KMS-11 (cell line): Measurements from ENCODE around the gene FRMD4A.

Experiments
- H2AFZ ChIP-seq: fragments of 200-600 bp; sonication (generic); 2 replicates; pipeline ENCODE4 v1.6.1; 2016; ENCODE audit warnings: antibody characterized with exemption, mixed run types, low read depth
- H3K27ac ChIP-seq: fragments of 200-600 bp; sonication (generic); 2 replicates; pipeline ENCODE4 v1.6.1; 2016; ENCODE audit warnings: mild to moderate bottlenecking, mixed run types
- H3K27me3 ChIP-seq: fragments of 200-600 bp; sonication (generic); 2 replicates; pipeline ENCODE4 v1.6.1; 2017; ENCODE audit warnings: mild to moderate bottlenecking, low read depth, mixed run types, moderate library complexity; ENCODE audit not compliant: insufficient read depth
- H3K36me3 ChIP-seq: fragments of 200-600 bp; sonication (generic); 2 replicates; pipeline ENCODE4 v1.6.1; 2017; ENCODE audit warnings: mild to moderate bottlenecking, mixed run types; ENCODE audit not compliant: insufficient read depth
- H3K4me1 ChIP-seq: fragments of 200-600 bp; sonication (generic); 2 replicates; pipeline ENCODE4 v1.6.1; 2016; ENCODE audit warnings: mild to moderate bottlenecking, low read depth, mixed run types; ENCODE audit not compliant: poor library complexity, severe bottlenecking
- H3K4me2 ChIP-seq: fragments of 200-600 bp; sonication (generic); 2 replicates; pipeline ENCODE4 v1.7.0; 2016; ENCODE audit warnings: mild to moderate bottlenecking, mixed run types
- H3K4me3 ChIP-seq: fragments of 200-600 bp; sonication (generic); IDR thresholded peaks from 2 replicates; pipeline ENCODE4 v1.6.1; 2017; ENCODE audit warnings: low read depth, low read length, mixed read lengths; ENCODE audit not compliant: insufficient read depth
- H3K79me2 ChIP-seq: fragments of 200-600 bp; sonication (generic); 2 replicates; pipeline ENCODE4 v1.6.1; 2016; ENCODE audit warnings: low read depth, mixed run types; ENCODE audit not compliant: insufficient read depth
- H3K9ac ChIP-seq: fragments of 200-600 bp; sonication (generic); 2 replicates; pipeline ENCODE4 v1.6.1; 2016; ENCODE audit warnings: mild to moderate bottlenecking, mixed run types
- H4K20me1 ChIP-seq: fragments of 200-600 bp; sonication (generic); 2 replicates; pipeline ENCODE4 v1.6.1; 2016; ENCODE audit warnings: mild to moderate bottlenecking, mixed run types; ENCODE audit not compliant: insufficient read depth
- CTCF ChIP-seq: fragments of 200-600 bp; sonication (generic); conservative IDR thresholded peaks from 2 replicates; pipeline ENCODE4 v1.6.1; 2017; ENCODE audit warnings: low read depth, mild to moderate bottlenecking, antibody characterized with exemption, low read length, moderate library complexity, mixed read lengths

Gene FRMD4A

GRCh38 chr10:13740461-13740860, 590.3 kb downstream of the FRMD4A start:
- H3K36me3 ChIP-seq: no peaks in the 10 kb centered on the region
- no peak overlapping the region for H3K9ac ChIP-seq
- no peaks in the 10 kb centered on the region for H3K79me2 ChIP-seq
- H3K4me1 ChIP-seq: peaks cover 74% of the 10 kb centered on the region
- H3K4me2 ChIP-seq: no peak overlapping the region
- TF ChIP-seq CTCF: no peak
- no peak overlapping the region for H3K4me3 ChIP-seq
- H3K27me3 ChIP-seq: no peaks in the 10 kb centered on the region
- H3K27ac ChIP-seq: no peak overlapping the region
- no peaks in the 10 kb centered on the region for H4K20me1 ChIP-seq
- H2AFZ ChIP-seq: no peak overlapping the region

GRCh38 chr10:13739183-13739582, 591.5 kb downstream of the FRMD4A start:
- H3K4me2 ChIP-seq: peak overlapping the region; percentile 55; the same call in 1 of the 2 replicates
- no peaks in the 10 kb centered on the region for H3K27me3 ChIP-seq
- H4K20me1 ChIP-seq: no peaks in the 10 kb centered on the region
- peak overlapping the region; percentile 9; the same call in 1 of the 2 replicates for H3K27ac ChIP-seq
- no peak overlapping the region; the same call in 1 of the 2 replicates for H2AFZ ChIP-seq
- H3K4me3 ChIP-seq: no peak overlapping the region
- no peaks in the 10 kb centered on the region for H3K36me3 ChIP-seq
- peaks cover 61% of the 10 kb centered on the region for H3K4me1 ChIP-seq
- TF ChIP-seq CTCF: no peak
- H3K9ac ChIP-seq: no peak overlapping the region
- no peaks in the 10 kb centered on the region for H3K79me2 ChIP-seq

GRCh38 chr10:13736506-13736905, 594.2 kb downstream of the FRMD4A start:
- no peak for TF ChIP-seq CTCF
- Histone ChIP-seq H2AFZ (no peak overlapping the region), H3K9ac (no peak overlapping the region), H3K27me3 (no peaks in the 10 kb centered on the region), H3K4me1 (peaks cover 49% of the 10 kb centered on the region), H3K27ac (no peak overlapping the region), H4K20me1 (no peaks in the 10 kb centered on the region), H3K4me2 (no peak overlapping the region), H3K36me3 (no peaks in the 10 kb centered on the region), H3K79me2 (no peaks in the 10 kb centered on the region), H3K4me3 (no peak overlapping the region)

GRCh38 chr10:13734151-13734550, 596.6 kb downstream of the FRMD4A start:
- H3K4me1 ChIP-seq: peaks cover 28% of the 10 kb centered on the region
- H3K36me3 ChIP-seq: no peaks in the 10 kb centered on the region
- H4K20me1 ChIP-seq: no peaks in the 10 kb centered on the region
- H3K27ac ChIP-seq: no peak overlapping the region
- H3K79me2 ChIP-seq: no peaks in the 10 kb centered on the region
- no peak overlapping the region for H3K9ac ChIP-seq
- H3K27me3 ChIP-seq: no peaks in the 10 kb centered on the region
- no peak overlapping the region for H3K4me3 ChIP-seq
- H3K4me2 ChIP-seq: no peak overlapping the region
- TF ChIP-seq CTCF: no peak
- H2AFZ ChIP-seq: no peak overlapping the region

- H3K4me1 ChIP-seq: peaks cover 17% of the 10 kb centered on the region
- H3K36me3 ChIP-seq: no peaks in the 10 kb centered on the region
- TF ChIP-seq CTCF: no peak
- H4K20me1 ChIP-seq: no peaks in the 10 kb centered on the region
- no peak overlapping the region for H3K9ac ChIP-seq
- no peak overlapping the region for H2AFZ ChIP-seq
- no peak overlapping the region for H3K27ac ChIP-seq
- no peak overlapping the region for H3K4me3 ChIP-seq
- no peaks in the 10 kb centered on the region for H3K27me3 ChIP-seq
- H3K79me2 ChIP-seq: no peaks in the 10 kb centered on the region
- no peak overlapping the region for H3K4me2 ChIP-seq
Observed at GRCh38 chr10:13733071-13733470, 597.7 kb downstream of the FRMD4A start.
